RPMI7951 (cell line): Measurements from ENCODE around the gene TMEM144. TPM values are rescaled to one million over a fixed set of nuclear protein-coding genes. Genes with fewer than 3 reads are reported as not detected.
"Not testable (repeated sequence)": the region's sequence is repeated elsewhere in the genome, so short reads cannot be mapped to it uniquely, and the experiment has no call there.

Experiments
- DNase-seq: peaks from one replicate; pipeline ENCODE4 v3.0.0-alpha.2; 2012; ENCODE audit warnings: low read depth
- total RNA-seq: library from RNA; depleted of rRNA; stranded (reverse); fragments of >200 nt; shearing (Covaris generic); gene quantifications from 2 replicates; pipeline ENCODE4 v1.2.3, GENCODE V29; 2014

The TMEM144 gene
- total RNA-seq, 1 experiment from 2014 or later = 2.5 TPM

DNA sequence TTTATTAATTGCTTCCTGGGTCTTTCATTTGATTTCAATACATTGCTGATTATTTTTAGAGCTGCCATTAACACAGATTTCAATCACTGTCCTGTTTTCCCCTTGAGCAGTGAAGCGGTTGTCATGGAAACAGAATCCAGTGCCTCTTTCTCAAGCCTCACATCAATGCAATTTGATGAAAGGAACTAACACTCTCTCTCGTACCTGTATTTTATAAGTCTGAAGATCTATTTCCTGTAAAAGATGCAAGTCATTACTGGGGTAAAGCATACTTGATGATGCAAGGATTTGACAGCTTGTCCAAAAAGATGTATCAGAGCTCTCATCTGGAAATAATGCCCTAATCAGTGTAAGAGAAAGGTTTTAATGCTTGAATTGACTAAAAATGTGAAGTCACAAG, 19.6 kb upstream of the TMEM144 start:
- no peak for DNase-seq

DNA sequence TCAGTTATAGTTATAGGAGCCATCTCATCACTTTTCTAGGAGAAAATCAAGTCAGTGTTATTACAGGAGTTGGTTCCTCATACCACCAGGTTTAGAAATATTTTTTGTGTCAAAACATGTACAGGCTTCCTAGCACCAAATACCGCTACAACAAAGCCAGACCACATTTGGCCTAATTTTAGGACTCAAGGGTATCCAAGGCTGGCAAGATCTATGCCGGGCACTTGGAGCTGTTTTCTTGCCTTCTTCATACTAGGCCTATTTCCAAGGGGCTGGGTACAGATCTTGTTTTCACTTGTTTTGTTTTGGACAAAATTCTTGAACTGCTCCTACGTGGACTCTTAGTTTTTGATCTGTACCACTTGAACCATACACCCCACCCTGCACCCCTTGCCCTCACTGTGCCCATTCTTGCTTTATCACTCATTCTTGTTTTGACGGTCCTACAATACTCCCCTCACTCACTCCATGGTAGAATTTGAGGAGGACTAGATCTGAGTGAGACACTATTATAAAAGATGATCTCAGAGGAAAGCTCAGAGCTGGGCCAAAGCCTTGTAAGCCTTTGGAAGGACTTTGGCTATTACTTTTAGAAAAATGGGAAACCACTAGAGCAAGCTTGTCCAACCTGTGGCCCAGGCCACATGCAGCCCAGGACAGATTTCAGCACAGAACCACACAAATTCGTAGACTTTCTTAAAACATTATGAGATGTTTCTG, 17.7 kb upstream of the TMEM144 start:
- DNase-seq = no peak

DNA sequence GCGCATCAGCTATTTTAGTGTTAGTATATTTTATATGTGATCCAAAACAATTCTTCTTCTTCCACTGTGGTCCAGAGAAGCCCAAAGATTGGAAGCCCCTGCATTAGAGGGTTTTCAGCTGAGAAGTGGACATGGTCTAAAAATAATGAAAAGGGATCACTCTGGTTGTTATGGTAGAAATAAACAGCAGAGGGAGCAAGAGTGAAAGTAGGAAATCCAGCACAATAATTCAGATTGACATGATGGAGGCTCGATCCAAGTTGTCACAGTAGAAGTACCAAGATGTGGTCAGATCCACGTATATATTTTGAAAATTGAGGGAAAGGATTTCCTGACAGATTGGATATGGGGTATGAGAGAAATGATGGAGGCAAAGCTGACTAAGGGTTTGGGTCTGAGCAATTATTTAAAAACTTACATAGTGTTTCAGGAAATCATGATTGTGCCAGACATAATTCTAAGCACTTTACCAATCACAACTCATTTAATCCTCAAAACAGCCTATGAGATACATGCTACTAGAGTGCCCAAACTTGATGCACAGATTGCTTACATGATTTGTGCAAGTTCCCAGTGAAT, 17.0 kb upstream of the TMEM144 start:
- peak; percentile 31 for DNase-seq

DNA sequence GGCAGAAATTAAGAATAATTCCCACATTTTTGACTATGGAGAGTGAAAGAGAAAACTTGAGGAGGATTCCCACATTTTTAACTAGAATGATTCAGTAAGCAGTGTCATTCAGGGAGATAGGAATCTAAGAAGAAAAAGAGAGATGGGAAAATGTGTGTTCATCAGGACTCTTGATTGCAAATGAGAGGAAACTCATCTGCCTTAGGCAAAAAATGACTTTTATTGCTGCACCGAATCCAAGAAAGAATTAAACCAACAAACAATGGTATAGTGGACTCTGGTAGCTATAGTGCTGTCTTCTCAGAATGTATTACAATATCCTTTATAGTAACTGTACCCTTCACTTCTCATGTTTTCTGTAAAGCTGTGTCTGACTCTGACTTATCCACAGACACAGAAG, 15.0 kb upstream of the TMEM144 start:
- no peak for DNase-seq

DNA sequence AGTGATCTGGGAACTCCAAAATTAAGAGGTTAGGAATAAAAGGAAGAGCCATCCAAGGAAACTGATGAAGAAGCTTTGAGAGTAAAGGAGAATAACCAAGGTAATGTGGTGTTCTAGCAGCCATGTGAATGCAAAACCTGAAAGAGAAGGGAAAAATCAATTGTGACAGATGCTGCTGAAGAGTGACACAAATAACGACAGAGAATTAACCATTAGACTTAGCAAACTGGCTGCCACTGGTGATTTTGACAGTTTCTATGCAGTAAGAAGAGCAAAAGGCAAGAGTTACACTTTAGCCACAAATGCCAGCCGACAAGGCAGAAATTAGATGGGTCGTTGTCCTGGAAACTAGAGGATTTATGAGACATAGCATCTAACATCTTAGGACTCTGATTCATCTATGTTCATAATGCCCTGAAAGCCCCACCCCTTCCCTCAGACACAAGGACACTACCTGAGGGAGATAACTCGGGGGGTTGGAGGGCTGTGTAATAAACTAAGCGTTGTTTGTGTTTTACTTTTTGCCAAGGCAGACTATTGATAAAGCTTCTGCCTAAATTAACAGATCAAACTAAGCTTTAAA, 13.0 kb upstream of the TMEM144 start:
- no peak for DNase-seq

DNA sequence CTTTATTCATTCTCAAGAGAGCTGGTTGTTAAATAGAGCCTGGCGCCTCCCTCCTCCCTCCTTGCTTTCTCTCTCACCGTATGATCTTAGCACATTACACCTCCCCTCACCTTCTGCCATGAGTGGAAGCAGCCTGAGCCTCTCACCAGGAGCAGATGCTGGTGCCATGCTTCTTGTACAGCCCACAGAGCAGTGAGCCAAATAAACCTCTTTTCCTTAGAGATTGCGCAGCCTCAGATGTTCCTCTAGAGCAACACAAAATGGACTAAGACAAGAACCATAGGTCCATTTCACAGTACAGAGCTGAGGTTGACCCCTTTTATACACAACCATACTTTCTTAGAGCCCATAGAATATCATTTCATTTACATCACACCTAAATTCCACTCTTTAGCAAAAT, 10.1 kb upstream of the TMEM144 start:
- DNase-seq = no peak

DNA sequence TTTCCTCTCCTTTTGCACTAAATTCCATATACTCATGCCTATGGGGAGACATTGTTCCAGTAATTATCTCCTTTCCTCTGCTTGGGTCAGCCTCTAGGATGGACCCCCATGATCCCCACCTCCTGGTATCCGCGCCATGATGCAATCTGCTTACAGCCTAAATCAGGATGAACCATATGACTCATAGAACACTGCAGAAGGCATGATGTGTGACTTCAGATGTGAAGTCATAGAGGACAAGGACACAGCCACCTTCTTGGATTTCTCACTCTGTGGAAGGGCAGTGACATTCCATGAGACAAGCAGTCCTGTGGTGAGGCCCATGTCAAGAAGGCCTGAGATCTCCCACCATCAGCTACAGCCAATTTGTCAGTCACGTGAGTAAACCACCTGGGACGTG, 9.0 kb upstream of the TMEM144 start:
- DNase-seq = no peak

DNA sequence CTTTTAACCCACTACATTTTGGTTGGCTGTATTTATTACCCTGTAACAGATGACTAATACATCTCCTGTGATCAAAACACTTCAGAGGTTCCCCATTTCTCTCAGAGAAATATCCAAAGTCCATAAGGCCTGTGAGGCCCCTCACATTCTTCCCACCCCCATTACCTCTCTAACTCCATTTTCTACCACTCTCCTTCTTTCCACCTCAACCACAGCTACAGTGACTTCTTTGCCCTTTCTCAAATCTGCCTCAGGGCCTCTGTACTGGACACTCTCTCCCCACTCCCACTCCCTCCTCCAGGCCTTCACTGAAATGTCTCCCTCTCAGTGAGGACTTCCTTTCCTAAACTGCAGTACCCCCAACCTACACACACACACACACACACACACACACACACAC, 8.4 kb upstream of the TMEM144 start:
- DNase-seq = no peak

DNA sequence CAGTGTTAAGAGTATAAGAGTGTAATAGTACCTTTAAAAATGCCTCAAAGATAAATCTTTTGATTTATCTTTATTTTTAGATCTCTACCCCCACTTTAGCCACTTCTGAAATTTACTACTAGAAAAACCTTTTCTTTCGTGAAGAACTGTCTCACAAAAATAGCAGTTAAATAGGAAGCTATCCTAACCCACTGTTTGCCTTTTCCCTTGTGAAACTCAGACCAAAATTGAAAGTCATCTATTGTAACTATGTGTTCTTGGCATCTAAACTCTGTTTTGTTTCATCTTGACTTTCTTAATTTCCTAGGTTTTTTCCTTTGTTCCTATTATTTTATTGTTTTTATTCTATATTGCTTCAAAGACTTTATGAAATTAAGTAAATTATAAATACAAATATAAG, 7.8 kb upstream of the TMEM144 start:
- DNase-seq = no peak

DNA sequence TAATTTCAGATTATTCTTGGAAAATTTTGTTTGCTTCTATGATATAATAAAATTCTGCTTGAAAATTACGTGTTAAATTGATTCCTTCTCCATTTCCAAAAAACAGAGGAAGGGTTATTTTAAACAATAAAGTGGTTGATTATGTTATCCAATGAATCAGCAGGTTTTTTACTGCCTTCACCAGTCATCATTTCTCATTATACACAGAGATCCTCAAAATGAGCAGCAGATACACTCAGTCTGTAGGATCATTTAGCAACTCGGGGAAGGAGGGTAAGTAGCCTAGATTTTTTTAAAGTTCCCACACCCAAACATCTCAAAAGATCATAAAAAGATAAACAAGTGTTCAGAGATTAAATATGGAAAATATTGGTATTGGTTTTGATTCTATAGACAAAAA, 6.8 kb upstream of the TMEM144 start:
- DNase-seq = no peak

DNA sequence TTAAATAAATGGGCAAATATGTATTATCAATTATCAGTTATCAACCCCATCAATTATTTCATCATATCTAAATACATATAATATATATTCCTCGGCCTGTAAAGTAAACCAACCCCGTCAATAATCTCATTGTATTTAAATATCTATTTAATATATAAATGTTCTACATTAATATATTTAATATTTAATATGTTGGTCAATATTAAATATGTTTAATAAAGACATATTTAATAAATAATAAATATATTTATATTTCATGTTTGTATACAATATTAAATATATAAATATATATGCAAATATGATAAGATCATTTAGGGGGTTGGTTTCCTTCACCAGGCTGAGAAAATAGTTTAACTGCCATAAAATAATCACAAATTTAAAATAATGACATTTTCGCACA, 6.4 kb upstream of the TMEM144 start:
- DNase-seq = no peak

DNA sequence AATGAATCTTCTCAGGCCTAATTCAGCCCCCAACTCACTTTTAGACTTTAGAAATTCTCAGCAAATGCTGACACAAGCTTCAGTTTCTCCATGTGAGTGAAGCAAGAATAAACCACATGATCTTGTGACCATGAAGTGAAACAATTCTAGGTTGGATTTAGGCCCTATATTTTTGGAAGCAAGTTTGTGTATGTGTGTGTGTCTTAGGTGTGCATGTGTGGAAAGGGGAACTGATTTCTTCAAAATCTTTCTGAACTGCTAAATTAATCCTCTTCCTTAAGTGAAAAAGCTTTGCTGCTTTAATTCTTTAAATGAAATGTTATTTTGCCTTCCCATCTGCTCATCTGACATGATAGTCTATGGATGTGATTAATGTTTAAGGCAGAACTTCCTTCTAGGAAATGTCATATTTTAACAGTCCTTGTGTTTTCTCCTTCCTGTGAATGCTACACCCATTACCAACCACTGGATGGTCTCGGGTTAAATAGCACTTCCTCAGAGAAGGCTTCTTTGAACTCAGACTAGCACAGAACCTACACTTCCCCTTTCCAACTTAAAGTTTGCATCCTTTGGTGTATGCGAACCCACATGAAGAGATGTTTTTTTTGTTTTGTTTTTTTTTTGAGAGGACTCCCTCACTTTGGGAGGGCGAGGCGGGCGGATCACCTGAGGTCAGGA, 1.2 kb upstream of the TMEM144 start:
- no peak for DNase-seq

DNA sequence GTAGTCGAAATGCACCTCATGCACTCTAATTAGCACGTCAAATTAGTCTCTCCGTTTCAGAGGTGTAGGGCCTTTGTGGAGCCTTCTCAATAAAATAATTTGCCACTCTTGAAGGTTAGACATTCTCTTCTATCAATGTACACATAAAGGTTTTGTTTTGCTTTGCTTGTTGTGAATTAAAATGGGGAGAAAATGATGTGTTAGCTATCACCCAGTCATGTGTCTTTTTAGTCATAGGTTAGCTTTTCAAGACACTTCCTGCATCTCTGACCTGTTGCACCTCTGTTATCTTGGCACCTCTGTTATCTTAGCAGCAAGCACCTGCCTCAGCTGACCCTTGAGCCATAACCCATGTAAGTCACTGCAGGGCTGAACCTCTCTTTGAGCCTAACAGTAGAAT, 936 bp downstream of the TMEM144 start:
- no peak for DNase-seq

DNA sequence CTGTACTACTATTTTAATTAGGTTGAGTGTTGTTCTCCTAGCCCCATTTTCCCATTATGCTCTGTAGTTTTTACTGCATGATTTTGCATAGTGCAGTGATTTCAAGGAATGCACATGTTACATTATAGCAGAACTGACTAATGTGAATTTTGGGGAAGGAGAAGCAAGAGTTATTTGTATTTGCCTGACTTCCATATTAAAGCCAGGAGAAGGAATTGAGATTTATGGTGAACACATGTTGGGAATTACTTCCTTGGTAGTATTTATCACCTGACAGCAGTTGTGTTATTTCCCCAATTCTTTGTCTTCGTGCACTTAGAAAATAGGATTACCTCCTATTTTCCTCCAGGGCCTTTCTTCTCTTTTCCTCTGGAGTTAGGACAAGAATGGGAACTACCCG, 3.2 kb downstream of the TMEM144 start:
- DNase-seq = no peak

DNA sequence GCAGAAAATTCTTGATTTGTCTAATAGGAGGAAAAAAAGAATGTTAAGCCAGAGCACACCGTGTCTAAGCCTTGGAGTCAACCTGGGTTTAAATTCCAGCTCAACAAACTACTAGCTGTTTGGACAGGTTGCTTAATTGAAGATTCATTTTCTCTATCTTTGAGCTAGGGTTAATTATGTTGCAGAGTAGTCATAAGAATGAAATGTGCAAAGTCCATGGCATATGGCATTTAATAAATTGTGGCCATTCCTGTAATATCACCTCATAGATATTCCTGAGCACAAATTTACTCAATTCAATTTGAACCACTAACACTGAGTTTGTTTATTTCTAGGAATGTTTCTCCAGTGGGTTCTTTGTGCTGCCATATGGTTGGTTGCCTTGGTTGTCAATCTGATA, 4.6 kb downstream of the TMEM144 start:
- no peak for DNase-seq

DNA sequence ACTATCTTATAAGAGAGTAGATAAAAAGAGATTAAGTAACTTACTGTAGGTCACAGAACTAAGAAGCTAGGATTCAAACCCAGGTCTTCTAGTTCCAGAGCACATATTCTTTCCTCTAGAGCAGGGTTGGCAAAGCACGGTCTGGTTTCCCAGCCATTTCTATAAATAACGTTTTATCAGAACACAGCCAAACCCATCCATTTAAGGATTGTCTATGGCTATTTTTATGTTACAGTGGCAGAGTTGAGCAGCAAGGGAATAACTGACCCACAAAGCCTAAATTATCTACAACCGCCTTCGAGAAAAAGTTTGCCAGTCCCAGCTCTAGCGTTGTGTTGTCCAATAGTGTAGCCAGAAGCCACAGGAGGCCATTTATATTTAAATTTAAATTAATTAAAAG, 7.5 kb downstream of the TMEM144 start:
- DNase-seq = no peak

DNA sequence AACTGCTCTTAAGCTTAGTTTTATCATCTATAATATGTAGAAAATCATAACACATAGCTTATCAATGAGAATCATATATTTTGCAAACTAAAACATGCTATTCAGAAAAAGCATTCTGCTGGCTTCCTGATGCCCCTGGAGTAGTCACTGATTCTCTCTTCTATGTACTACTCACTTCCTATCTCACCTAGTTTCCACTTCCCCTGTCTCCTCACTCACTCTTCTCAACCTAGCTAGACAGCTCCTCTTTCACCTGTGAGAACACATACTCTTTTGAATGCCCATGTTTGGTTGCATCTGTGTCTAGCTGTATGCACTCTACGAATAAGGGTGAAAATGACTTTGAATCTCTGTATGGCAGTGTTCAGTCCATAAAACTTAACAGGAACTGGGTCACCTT, 9.3 kb downstream of the TMEM144 start:
- no peak for DNase-seq

DNA sequence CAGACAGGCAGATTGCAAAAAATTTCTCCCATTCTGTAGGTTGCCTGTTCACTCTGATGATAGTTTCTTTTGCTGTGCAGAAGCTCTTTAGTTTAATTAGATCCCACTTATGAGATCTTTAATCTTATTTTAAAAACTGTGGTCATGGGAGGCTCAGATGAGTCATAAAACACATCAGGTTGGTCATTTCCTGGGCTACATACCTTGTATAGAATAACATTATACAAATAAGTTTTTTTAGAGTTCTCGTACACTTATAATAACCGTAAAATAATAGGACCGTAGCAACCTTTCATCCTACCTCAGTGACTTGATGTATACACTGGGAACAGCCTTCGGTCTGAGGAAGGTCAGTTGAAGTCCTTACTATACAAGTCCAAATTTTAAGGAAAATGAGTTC, 14.0 kb downstream of the TMEM144 start:
- not testable (repeated sequence) for DNase-seq

DNA sequence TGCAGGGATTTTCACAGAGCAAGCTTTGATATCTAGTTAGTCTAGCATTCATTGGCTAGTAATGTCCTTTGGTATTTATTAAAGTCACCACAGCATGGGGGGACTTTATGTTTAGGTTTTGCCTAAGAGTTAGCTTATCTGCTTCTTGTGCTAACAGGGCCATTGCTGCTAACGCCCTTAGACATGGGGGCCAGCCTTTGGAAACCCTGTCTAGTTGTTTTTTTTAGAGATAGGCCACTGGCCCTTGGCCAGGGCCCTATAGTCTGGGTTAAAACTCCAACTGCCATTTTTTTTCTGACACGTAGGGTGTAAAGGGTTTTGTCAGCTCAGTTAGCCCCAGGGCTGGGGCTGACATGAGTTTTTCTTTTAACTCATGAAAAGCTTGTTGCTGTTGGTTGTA, 14.7 kb downstream of the TMEM144 start:
- DNase-seq = not testable (repeated sequence)

DNA sequence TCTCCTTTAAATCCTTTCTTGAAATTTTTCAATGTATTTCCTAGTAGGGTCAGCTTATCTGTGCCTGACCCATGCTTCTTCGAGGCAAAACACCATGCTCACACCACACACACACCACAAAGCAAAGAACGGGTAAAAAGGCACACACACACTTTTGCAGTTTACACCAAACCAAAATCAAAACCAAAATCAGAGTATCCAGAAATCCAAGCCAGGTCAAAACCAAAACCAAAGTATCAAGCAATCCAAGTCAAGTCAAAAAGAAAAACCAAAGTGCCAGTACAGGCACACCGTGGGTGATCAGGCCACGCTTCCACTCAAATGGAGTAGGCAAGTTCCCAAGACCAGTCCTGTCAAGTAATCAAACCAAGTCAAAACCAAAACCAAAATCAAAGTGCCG, 17.6 kb downstream of the TMEM144 start:
- DNase-seq = not testable (repeated sequence)

DNA sequence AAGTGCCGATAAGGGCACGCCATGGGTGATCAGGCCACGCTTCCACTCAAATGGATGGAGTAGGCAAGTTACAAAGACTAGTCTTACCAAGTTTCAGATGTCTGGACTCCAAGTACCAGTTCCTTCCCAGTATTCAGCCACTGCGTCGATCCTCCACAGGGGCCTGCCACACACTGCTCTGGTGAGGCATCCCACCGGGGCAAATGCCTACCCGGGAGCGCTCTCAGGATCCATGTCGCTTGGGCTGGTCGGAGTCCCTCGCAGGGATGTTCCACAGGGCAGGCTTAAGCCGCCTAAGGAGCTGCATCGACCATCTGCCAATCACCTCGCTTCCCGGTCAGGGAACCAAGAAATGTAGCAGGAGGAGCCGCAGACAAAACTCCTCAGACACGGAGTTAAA, 18.1 kb downstream of the TMEM144 start:
- DNase-seq = not testable (repeated sequence)

DNA sequence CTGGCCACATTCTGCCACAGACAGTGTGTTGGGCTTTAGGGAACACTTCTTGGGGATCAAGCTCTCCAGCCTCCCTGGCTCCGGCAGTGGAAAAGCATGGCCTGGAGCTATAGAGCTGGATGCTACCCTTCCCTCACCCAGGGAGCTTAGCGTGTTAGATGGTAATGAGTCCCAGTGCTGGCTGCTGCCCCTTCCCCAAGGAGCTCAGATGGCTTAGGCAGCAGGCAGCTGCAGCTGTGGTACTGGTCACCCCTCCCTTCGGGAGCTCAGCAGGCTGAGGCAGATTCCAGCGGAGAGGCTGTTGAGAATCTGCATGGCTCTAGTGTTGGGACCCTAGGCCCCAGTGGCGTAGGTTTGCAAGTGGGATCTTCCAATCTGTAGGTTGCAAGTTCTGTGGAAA, 19.5 kb downstream of the TMEM144 start:
- DNase-seq = no peak

DNA sequence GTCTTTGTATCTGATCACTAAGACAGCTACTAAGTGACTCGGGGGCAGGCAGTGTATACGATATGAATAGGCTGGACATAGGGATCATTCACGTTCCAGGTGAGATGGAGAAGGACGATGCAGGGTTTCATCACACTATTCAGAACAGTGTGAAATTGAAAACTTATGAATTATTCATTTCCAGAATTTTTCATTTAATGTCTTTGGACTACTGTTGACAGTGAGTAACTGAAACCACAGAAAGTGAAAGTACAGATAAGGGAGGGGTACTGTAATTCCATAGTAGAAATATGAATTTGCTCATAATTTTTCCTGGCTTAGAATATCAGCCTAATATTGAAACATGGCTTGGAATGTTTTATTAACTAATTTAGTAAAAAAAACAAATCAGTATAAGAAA, 24.4 kb downstream of the TMEM144 start:
- no peak for DNase-seq
